Body of pancreas (tissue), 4 donors: Measurements from ENCODE around the gene KCNS3. TPM values are rescaled to one million over a fixed set of nuclear protein-coding genes. Genes with fewer than 3 reads are reported as not detected.
A peak's percentile ranks its signal among the peaks of the same experiment; 100 is the strongest.

Source experiments
- ATAC-seq: fragments of 150-250 bp; one replicate; pipeline ENCODE4 v1.9.1; 2016
- DNase-seq, 4 donors: peaks; one replicate each; pipeline ENCODE4 v3.0.0-alpha.2; 2019
- H3K27ac ChIP-seq, 4 donors: fragments of 200-600 bp; sonication (generic); 1 replicate in 3 of 4; 2 replicates in 1 of 4; pipeline versions ENCODE4 v1.5.1 to v1.6.1; 2016 to 2019; ENCODE audit warnings: mild to moderate bottlenecking in 1 of 4, mixed read lengths in 1 of 4, moderate library complexity in 1 of 4
- H3K27me3 ChIP-seq, 2 donors: fragments of 200-600 bp; sonication (generic); one replicate each; pipeline ENCODE4 v1.6.0; 2016; ENCODE audit warnings: mild to moderate bottlenecking in 1 of 2
- H3K36me3 ChIP-seq, 2 donors: fragments of 200-600 bp; sonication (generic); replicated peaks in 1 of 2; 2 replicates each; pipeline ENCODE4 v1.5.1; 2016; ENCODE audit warnings: low read depth in 2 of 2; ENCODE audit not compliant: insufficient read depth in 1 of 2
- H3K4me1 ChIP-seq: fragments of 200-600 bp; sonication (generic); one replicate; pipeline ENCODE4 v1.6.0; 2016
- H3K4me3 ChIP-seq, 2 donors: fragments of 200-600 bp; sonication (generic); 1 replicate in 1 of 2; 2 replicates in 1 of 2; pipeline ENCODE4 v1.5.1; 2016 to 2019
- H3K9me3 ChIP-seq, 3 donors: fragments of 200-600 bp; sonication (generic); 1 replicate in 2 of 3; 2 replicates in 1 of 3; pipeline ENCODE4 v1.5.1; 2016
- CTCF ChIP-seq, 7 experiments: fragments of 450-650 bp in 4 of 7; fragments of 200-600 bp in 3 of 7; sonication (generic) in 3 of 7; IDR thresholded peaks; one replicate each; pipeline ENCODE4 v1.5.1; 2016 to 2019; ENCODE audit warnings: antibody characterized with exemption in 7 of 7
- POLR2A ChIP-seq, 3 donors: fragments of 450-650 bp; IDR thresholded peaks; one replicate each; pipeline ENCODE4 v1.6.1; 2016; ENCODE audit warnings: antibody characterized with exemption in 3 of 3, mild to moderate bottlenecking in 2 of 3
- WGBS, 2 donors: methylation state at CpG; one replicate each; pipeline ENCODE4 v1.1.5; 2017; 5-methylcytosine and 5-hydroxymethylcytosine counted together
- intact Hi-C: fragments of 100-400 bp; cut with DNase I; formaldehyde crosslinking; loops from one replicate; pipeline ENCODE4 v1.15.1; 2023
- total RNA-seq, 2 donors: library from RNA; depleted of rRNA; stranded (reverse); fragments of >200 nt; gene quantifications; one replicate each; pipeline ENCODE4 v1.1.0, GENCODE V29; 2016

Gene KCNS3
- total RNA-seq, 2 donors from 2014 or later = 8.2 to 20.8 TPM

GRCh38 chr2:17901246-17901645 is 22.8 kb downstream of the KCNS3 start:
- ATAC-seq (no peak), DNase-seq (peak in 1 of 4 donors; percentile 15)
- peaks cover 0 to 7% (median 0%) of the 10 kb centered on the region in 3 donors for H3K9me3 ChIP-seq
- no peaks in the 10 kb centered on the region for H3K4me1 ChIP-seq
- no peak overlapping the region for H3K4me3 ChIP-seq
- no peak for TF ChIP-seq CTCF (IDR thresholded peaks at IDR 0.05)
- TF ChIP-seq POLR2A (IDR thresholded peaks at IDR 0.05) = no peak
- H3K36me3 ChIP-seq = no peaks in the 10 kb centered on the region
- H3K27me3 ChIP-seq = no peaks in the 10 kb centered on the region
- H3K27ac ChIP-seq = no peak overlapping the region
- intact Hi-C loops = no loop called here
- WGBS, 2 donors = 46 to 47% methylated on average over 5 of the region's 5 CpGs

- Histone ChIP-seq H3K27ac (no peak overlapping the region), H3K4me3 (no peak overlapping the region), H3K4me1 (peaks cover under 1% of the 10 kb centered on the region), H3K9me3 (no peaks in the 10 kb centered on the region), H3K27me3 (no peaks in the 10 kb centered on the region), H3K36me3 (no peaks in the 10 kb centered on the region)
- DNase-seq (no peak), ATAC-seq (no peak)
- 73% methylated on average over 5 of the region's 5 CpGs for WGBS, 2 donors
- intact Hi-C loops = no loop called here
- TF ChIP-seq POLR2A (IDR thresholded peaks at IDR 0.05) (no peak), CTCF (IDR thresholded peaks at IDR 0.05) (no peak)
These were observed 32.5 kb downstream of the KCNS3 start for GRCh38 chr2:17910980-17911379.

- TF ChIP-seq POLR2A (IDR thresholded peaks at IDR 0.05) (no peak), CTCF (IDR thresholded peaks at IDR 0.05) (no peak)
- DNase-seq (no peak), ATAC-seq (no peak)
- no peak overlapping the region for H3K4me3 ChIP-seq
- no peak overlapping the region for H3K27ac ChIP-seq
- 58% methylated on average over 5 of the region's 5 CpGs for WGBS, 2 donors
- H3K36me3 ChIP-seq = no peaks in the 10 kb centered on the region
- intact Hi-C loops = no loop called here
- H3K9me3 ChIP-seq = no peaks in the 10 kb centered on the region
- H3K4me1 ChIP-seq = peaks cover 7% of the 10 kb centered on the region
- H3K27me3 ChIP-seq = no peaks in the 10 kb centered on the region
These were observed 33.2 kb downstream of the KCNS3 start for GRCh38 chr2:17911491-17912260.

GRCh38 chr2:17912266-17912691 is 33.8 kb downstream of the KCNS3 start:
- 70 to 74% methylated on average over 5 of the region's 5 CpGs for WGBS, 2 donors
- no peak for TF ChIP-seq CTCF (IDR thresholded peaks at IDR 0.05)
- TF ChIP-seq POLR2A (IDR thresholded peaks at IDR 0.05) = no peak
- Histone ChIP-seq H3K27me3 (no peaks in the 10 kb centered on the region), H3K27ac (no peak overlapping the region), H3K36me3 (no peaks in the 10 kb centered on the region), H3K4me3 (no peak overlapping the region), H3K9me3 (no peaks in the 10 kb centered on the region), H3K4me1 (peaks cover 9% of the 10 kb centered on the region)
- intact Hi-C loops = no loop called here
- DNase-seq (no peak), ATAC-seq (no peak)

GRCh38 chr2:17915099-17915498 is 36.6 kb downstream of the KCNS3 start:
- peaks cover 9% of the 10 kb centered on the region for H3K4me1 ChIP-seq
- H3K27me3 ChIP-seq = no peaks in the 10 kb centered on the region
- ATAC-seq (no peak), DNase-seq (no peak)
- TF ChIP-seq POLR2A (IDR thresholded peaks at IDR 0.05) = no peak
- WGBS, 2 donors = 29 to 31% methylated on average over 3 of the region's 3 CpGs
- no peak overlapping the region for H3K4me3 ChIP-seq
- H3K36me3 ChIP-seq = no peaks in the 10 kb centered on the region
- intact Hi-C loops = no loop called here
- no peaks in the 10 kb centered on the region for H3K9me3 ChIP-seq
- H3K27ac ChIP-seq = no peak overlapping the region
